OCI-LY1 (cell line): ENCODE results near the gene R3HDM1.

Experiments used
- CTCF ChIP-seq: fragments of 200-600 bp; sonication (generic), shearing (Covaris generic); IDR thresholded peaks from 2 replicates; pipeline ENCODE4 v1.5.1; 2017; ENCODE audit warnings: mild to moderate bottlenecking, antibody characterized with exemption, low read length, moderate library complexity, mixed read lengths
- EZH2 ChIP-seq: fragments of 200-600 bp; sonication (generic), shearing (Covaris generic); IDR thresholded peaks from 2 replicates; pipeline ENCODE4 v1.8.0; 2017; ENCODE audit warnings: borderline replicate concordance, mixed run types, mild to moderate bottlenecking, antibody characterized with exemption, low read length, moderate library complexity, mixed read lengths

GRCh38 chr2:135650721-135651120 lies 119.4 kb downstream of the R3HDM1 start:
- TF ChIP-seq CTCF: no peak
- no peak for TF ChIP-seq EZH2
